GM19397 (cell line): ENCODE measurements around the gene KANSL1.
"Not testable (repeated sequence)": the region's sequence is repeated elsewhere in the genome, so short reads cannot be mapped to it uniquely, and the experiment has no call there.

Source experiments
- ATAC-seq: cut with Tn5 transposase; IDR thresholded peaks from one replicate; pipeline ENCODE4 v1.9.1; 2021; ENCODE audit warnings: mild to moderate bottlenecking, moderate library complexity; ENCODE audit not compliant: unreplicated experiment

The KANSL1 gene

DNA sequence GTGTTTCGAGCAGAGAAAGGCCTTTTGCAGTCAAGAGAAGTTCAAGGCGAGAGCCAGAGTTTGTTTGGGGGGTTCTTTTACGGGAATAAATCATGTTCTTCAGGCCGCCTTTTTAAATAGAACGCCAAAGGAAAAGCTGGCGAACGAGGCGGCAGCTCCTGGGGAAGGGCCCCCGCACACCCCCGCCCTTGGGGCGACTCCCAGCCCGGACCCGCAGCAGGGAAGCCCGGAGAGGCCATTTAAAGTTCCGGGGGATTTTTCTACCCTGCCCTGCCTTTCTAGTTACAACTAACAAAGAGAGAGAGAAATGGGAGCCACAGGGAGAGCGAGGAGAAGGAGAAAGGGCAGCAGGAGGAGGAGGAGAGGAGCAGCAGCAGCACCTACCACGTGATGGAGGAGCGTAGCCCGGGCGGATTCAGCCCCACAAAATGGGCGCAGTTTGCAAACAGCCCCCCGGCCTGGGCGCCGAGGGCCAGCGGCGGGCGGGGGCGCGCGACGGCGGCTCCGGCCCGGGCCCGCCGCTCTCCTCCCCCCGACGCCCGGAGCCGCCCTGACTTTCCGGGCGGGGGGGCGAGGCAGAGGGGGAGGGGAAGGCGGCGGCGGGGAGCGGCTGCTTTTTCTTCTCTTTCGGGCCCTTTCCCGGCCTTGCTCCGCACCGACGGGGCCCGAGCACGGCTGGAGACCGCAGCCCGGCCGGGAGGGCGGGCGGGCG lies 634 bp downstream of the KANSL1 start:
- peak; percentile 27 for ATAC-seq

DNA sequence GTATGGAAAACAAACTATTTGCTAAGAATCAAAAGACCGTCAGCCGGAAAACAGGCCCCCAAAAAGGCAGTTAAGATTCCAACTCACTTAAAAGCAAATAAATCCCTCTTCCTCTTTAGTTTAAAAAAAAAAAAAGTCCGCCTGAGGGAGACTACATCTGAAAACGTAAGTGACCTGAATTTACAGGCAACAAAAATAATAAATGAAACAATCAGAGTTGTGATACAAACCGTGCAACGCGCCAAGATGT lies 1.1 kb downstream of the KANSL1 start:
- ATAC-seq = no peak

DNA sequence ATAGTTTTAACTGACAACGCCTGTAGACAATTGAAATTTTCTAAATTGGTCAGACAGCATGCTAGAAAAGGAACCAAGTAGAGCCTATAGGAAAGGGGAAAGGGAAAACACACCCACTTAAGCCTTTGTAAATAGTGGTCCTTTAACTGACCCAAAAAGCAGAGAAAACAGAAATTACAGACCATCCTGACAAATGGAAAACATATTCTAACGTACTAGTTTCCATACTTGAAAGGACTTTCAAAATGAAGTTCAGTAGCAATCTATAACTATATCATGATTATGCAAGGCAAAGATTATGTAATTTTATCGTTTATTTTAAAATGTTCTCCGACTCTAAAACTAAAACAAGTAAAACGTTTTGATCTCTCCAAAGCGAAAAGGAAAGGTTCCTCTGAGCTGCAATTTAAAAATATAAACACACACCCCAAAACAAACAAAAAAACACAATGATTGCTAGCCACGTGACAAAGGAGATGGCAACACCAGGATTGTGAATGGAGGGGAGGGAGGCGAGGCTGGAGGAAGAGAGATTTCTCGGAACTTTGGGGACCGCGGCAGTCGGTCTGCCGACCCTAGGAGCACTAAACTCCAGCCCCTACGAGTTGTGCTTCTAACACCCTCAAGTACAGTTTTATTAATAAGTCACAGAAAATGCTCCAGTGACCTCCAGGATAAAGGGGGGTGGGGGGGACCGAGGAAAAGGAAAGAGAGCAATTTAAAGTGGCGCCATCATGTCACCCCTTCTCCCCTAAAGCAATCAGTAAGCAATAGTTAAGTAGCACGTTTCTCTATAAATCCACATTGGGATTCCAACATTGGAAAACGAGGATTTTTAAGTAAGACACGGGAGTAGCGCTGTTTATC lies 1.7 kb downstream of the KANSL1 start:
- ATAC-seq = no peak

DNA sequence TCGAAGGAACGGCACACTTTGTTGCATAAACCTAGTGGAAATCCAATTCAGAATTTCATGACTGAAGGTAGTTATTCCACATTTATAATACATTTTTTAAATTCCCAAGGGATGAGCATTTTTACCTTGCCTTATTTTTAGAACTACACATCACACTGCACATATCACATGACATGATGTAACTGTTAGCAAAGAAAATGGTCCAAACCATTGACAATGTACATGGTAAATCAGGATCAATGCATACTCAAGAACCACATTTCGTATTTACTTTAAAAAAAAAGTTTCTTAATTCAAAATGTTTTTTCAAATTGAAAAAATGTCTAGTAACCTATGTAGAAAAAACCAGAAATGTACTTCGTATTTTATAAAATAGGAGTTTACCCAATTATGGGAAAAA lies 2.5 kb downstream of the KANSL1 start:
- no peak for ATAC-seq

DNA sequence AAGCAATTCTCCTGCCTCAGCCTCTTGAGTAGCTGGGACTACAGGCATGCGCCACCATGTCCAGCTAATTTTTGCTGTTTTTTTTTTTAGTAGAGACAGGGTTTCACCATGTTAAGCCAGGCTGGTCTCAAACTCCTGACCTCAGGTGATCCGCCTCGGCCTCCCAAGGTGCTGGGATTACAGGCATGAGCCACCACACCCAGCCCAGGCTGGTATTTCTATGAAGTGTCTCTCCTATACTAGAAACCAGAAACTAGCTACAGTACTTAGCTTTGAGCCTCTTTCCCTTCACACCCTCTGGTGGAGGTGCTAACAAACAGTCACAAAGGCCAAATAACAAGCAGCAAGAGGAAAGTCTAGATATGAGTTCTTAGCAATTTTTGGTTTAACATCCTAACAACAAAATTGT lies 6.4 kb downstream of the KANSL1 start:
- not testable (repeated sequence) for ATAC-seq

DNA sequence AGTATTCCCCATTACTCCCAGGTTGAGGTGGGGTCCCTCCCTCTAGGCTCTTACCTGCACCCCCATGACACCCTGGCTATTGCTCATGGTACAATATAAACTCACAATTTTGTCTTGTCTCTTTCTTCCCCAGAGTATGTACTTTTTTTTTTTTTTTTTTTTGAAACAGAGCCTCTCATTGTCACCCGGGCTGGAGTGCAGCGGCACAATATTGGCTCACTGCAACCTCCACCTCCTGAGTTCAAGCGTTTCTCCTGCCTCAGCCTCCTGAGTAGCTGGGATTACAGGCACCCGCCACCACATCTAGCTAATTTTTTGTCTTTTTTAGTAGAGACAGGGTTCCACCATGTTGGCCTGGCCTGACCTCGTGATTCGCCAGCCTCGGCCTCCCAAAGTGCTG lies 8.5 kb downstream of the KANSL1 start:
- no peak for ATAC-seq

DNA sequence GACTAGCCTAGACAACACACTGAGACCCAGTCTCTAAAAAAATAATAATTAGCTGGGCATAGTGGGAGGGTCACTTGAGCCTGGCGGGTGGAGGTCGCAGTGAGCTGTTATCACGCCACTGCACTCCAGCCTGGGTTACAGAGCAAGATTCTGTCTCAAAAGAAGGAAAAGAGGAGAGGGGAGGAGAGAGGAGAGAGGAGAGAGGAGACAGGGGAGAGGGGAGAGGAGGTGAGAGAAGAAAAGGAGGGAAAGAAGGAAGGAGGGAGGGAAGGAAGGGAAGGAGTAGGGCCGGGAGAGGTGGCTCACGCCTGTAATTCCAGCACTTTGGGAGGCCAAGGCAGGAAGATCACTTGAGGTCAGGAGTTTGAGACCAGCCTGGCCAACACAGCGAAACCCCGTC lies 9.8 kb downstream of the KANSL1 start:
- ATAC-seq = not testable (repeated sequence)

DNA sequence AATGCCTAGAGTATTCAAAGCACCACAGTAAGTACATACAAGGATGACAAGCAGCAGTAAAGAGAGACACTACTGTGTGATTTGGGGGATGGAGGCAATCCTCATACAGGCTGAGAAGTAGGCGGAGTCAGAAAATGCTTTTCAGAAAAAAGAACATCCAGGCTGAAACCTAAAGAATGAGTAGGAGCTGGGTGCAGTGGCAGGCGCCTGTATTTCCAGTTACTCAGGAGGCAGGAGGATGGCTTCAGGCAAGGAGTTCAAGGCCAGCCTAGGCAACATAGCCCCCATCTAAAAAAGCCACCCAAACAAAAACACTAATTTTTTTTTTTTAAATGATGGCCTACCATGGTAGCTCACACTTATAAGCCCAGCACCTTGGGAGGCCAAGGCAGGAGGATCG lies 10.3 kb downstream of the KANSL1 start:
- no peak for ATAC-seq

DNA sequence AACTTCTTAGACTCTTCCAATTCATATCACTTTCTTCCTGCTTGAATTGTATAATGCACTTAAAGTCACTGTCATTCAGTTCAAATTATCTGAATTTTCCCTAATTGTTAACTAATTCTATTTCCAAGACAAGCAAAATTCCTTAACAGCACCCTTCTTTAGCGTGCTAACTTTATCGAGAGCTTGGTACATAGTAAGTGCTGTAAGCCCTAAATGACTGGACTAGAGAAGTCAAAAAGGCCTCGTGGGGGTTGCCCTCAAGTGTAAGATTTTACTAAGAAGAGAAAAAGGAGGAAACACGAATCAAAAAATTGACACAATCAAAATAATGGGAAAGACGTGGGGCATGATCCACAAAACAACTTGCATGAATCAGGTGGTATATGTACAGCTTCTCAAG lies 11.3 kb downstream of the KANSL1 start:
- ATAC-seq = no peak

DNA sequence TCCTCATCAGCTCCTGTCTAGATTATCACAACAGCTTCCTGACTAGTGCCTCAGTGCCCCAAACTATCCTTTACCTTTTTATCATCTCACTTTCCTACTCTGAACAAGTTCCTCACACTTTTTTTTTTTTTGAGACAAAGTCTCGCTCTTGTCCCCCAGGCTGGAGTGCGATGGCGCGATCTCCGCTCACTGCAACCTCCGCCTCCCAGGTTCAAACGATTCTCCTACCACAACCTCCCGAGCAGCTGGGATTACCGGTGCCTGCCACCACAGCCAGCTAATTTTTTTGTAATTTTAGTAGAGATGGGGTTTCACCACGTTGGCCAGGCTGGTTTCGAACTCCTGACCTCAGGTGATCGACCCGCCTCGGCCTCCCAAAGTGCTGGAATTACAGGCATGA lies 11.9 kb downstream of the KANSL1 start:
- ATAC-seq = not testable (repeated sequence)

DNA sequence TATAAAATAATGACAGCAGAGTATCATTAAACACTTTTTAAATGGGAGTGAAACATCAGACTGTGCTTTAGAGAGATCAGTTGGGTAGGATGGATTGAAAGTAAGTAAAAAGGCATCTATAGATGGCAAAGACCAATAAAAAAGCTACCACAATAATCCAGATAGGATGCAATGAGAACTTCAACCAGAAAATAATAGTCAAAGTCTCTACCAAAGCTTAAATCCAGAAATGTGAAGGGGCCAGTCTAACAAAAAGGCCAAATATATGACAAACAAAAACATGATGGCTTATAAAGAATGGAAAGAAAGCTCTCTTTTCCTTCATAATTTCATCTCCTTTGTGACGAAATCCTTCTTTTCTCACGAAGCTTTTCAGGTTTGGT lies 12.3 kb downstream of the KANSL1 start:
- ATAC-seq = no peak

DNA sequence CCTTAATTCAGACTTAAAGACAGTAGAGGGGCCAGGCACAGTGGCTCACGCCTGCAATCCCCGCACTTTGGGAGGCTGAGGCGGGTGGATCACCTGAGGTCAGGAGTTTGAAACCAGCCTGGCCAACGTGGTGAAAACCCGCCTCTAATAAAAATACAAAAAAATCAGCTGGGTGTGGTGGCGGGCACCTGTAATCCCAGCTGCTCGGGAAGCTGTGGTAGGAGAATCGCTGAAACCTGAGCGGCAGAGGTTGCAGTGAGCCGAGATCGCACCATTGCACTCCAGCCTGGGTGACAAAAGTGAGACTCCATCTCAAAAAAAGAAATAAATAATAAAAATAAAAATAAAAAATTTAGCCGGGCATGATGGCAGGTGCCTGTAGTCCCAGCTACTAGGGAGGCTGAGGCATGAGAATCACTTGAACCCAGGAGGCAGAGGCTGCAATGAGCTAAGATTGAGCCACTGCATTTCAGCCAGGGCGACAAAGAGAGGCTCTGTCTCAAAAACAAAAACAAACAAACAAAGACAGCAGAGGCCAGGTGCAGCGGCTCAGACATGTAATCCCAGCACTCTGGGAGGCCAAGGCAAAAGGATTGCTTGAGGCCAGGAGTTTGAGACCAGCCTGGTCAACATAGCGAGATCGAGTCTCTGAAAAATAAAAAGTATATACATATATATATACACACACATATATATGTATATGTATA lies 12.9 kb downstream of the KANSL1 start:
- ATAC-seq = not testable (repeated sequence)

DNA sequence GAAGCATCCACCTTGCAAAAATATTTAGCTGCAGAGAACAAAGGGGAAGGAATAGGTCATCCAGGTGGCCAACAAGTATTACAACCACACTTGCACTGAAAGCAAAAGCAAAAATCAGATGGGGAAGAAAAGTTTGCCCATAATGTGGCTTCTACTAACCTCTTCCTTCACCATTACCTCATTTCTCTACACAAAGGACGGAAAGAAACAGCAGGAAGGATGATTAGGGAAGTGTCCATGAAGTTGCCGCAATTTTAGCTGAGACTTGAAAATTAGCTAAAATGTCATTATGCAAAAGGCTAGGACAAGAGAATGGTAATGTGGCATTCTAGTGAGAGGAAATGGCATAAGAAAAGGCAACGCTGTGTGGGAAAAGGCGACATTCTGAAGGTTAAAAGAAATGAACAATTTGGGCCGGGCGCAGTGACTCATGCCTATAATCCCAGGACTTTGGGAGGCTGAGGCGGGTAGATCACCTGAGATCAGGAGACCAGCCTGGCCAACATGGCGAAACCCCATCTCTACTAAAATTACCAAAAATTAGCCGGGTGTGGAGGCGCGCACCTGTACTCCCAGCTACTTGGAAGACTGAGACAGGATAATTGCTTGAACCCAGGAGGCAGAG lies 13.7 kb downstream of the KANSL1 start:
- ATAC-seq = no peak

DNA sequence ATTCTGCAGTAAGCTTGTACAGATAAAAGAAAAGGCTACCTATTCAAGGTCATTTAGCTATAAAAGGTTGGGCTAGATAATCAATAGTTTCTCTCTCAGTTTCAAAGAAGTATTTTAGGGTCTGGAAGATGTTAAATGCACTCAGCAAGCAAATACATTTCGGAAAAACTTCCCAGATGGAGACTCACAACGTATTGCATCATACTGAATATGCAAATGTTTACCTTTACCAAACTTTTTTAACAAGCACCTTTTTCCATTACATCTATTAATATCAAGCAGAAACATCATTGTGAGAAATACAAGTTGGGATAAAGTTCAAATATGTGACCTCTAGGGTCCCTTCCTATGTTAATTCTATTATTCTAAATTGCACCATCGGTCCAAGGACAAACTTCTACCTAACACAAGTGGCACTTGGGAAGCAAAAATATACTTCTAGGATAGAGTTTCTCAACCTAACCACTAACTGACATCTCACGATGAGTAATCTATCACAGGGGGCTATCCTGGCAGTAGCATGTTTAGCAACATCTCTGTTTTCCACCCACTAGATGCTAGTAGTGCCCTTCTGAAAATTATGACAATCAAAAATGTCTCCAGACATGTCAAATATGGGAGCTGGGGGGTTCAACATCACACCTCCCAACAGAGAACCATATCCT lies 14.5 kb downstream of the KANSL1 start:
- ATAC-seq = no peak

DNA sequence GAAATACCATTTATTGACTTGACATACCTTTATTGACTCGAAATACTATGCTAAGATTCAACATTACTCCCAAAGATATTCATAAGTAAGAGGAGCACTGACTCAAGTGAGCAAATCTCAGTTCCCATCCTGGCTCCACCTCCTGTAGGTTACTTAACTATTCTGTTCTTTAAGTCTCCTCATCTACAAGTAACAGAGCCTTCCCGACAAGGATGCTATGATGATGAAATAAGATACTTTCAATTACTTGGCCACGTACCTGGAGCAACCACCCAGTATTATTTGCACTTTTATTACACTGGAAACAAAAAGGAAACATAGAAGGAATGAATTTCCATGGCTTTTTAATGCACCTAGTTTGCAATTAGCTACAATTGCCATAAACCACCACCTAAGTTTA lies 16.3 kb downstream of the KANSL1 start:
- no peak for ATAC-seq

DNA sequence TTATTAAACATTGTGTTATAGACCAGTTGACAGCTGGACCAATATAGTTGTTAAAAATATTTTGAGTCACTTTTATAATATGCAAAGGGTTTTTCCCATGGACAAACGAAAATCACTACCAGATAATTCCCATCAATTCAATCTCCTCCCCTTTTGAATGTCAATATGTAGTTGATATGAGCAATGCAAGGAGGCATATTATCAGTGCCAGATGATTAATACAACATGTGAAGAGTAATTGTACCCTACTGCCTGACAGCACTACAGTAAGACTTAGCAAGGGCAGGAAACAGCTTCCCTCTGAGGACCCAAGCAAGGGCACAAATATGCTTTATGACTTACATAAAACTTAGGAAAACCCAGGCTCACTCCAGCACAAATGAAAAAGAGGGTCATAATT lies 17.3 kb downstream of the KANSL1 start:
- no peak for ATAC-seq

DNA sequence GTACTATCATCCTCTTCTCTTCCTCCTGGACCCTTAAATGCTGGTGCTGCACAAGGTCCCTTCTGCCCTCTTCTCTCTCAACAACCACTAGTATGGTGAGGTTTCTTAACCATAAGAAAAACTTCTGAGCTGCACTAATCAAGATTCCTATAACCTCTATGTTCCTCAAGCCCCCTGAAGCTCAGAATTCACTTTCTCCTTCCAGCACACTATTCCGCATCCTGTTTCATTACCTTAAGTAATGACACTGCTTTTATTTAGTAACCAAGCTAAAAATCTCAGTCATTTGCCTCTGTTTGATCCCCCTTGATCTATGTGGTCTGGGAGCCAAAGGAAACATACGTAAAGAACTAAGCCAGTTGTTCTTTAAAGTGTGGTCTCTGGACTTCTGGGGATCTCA lies 20.1 kb downstream of the KANSL1 start:
- ATAC-seq = no peak

DNA sequence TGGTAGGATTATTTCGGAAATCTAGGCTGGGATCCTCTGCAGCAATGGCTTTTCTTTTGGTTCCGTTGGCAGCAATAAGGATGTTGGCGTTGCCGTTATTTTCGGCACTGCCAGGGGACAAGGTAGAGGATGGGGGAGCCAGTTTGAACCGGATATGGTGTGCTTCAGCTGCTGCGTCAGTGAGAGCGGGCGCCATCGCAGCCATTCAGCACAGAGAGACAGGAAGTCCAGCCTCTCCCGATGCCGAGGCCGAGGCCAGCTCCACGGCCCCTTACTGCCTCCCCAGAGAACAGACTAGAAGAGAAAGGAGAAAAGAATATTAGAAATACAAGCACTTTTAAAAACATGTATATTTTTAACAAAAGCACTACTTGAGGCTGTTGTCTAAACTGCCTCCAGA lies 21.3 kb downstream of the KANSL1 start:
- no peak for ATAC-seq

DNA sequence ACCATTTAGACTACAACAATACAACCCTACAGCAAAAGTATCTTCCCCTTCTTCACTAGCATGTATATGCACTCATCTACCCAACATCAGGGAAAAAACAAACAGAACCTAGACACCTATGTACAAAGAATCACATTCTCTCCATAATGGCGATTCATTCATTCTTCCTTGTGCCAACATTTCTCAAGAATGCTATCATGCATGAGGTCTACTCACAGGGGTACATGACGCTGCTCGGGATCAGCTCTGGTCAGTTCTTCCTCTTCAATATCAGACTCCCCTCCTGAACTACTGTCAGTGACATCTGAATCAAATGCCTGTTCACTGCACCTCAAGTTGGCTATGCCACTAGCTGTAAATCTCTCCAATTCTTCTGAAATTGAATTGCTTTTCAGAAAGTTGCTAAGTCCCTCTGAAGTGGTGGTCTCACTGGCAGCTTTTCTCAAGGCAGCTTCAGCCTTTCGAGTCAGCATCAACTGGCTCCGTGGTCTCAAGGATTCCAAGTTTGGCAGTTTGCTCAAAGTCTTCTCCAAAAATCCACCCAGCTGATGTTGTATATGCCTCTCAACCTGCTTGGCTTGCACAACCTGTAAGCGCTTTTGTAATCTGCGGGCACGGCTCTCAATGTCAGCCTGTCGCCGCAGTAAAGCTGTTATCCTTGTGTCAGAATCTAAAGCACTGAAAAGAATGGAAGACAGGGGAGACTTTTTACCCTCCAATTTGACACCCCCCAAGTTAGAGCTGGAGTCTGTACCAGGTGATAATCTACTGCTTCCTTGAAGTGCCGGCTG lies 22.4 kb downstream of the KANSL1 start:
- no peak for ATAC-seq

DNA sequence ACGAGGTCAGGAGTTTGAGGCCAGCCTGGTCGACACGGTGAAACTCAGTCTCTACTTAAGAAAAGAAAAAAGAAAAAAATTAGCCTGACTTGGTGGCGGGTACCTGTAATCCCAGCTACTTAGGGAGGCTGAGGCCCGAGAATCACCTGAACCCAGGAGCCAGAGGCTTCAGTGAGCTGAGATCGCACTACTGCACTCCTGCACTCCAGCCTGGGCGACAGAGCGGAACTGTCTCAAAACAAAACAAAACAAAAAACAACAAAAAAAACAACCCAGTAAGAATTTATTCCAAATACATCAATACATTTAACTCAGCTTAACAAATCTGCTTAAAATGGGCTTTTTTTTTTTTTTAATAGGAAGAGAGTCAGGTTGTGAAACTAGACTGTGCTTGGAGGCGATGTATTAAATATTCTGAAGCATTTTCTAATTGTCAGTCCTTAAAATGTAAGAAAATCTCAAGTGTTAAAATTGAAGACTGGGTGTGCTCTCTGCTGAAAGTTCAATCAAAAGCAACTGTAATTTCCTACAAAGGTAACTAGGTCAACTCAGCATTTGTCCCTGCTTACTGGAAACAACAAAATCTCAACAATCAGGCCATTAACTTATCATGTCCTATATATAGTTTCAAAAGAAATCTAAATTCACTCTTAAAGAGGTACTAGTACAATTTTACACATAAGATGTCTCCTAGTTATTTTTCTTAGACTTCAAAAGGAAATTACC lies 23.2 kb downstream of the KANSL1 start:
- no peak for ATAC-seq
